HG03045 (cell line): ENCODE results near the gene CAD.

Experiments
- ATAC-seq: cut with Tn5 transposase; IDR thresholded peaks from one replicate; pipeline ENCODE4 v1.9.1; 2021; ENCODE audit warnings: mild to moderate bottlenecking, moderate library complexity; ENCODE audit not compliant: unreplicated experiment

CAD gene

GRCh38 chr2:27275211-27276150 is 58.3 kb downstream of the CAD start, which contains the start of gene DNAJC5G:
Gene DNAJC5G (plus strand): TSS chr2:27275433. CDS start chr2:27276729, 1,296 bp downstream.
- no peak for ATAC-seq

- no peak for ATAC-seq
Observed at GRCh38 chr2:27278010-27278409, 60.8 kb downstream of the CAD start.

GRCh38 chr2:27280826-27281225 is 63.7 kb downstream of the CAD start:
- ATAC-seq, result no peak

- no peak for ATAC-seq
Observed at GRCh38 chr2:27281442-27281841, 64.3 kb downstream of the CAD start.

- no peak for ATAC-seq
Observed at GRCh38 chr2:27281855-27282559, 64.8 kb downstream of the CAD start, which contains the start of gene TRIM54. Gene TRIM54 (plus strand): TSS chr2:27282429. CDS start chr2:27282732, 303 bp downstream.

- ATAC-seq, result no peak
Observed at GRCh38 chr2:27282892-27283291, 65.7 kb downstream of the CAD start.

GRCh38 chr2:27284996-27285395 is 67.8 kb downstream of the CAD start:
- ATAC-seq, result no peak

GRCh38 chr2:27285481-27285880 is 68.3 kb downstream of the CAD start:
- ATAC-seq, result no peak

- no peak for ATAC-seq
Observed at GRCh38 chr2:27288610-27289009, 71.4 kb downstream of the CAD start.

GRCh38 chr2:27290549-27290948 is 73.4 kb downstream of the CAD start:
- no peak for ATAC-seq

- no peak for ATAC-seq
Observed at GRCh38 chr2:27291865-27292264, 74.7 kb downstream of the CAD start.
